Activated CD4-positive, CD25-positive, alpha-beta regulatory T cell treated with anti-CD3 and anti-CD28 coated beads, Interleukin-2, amount 50 U/mL, for 72 hours (primary cell): ENCODE data around the gene TSPY10.
"Not testable (repeated sequence)": the region's sequence is repeated elsewhere in the genome, so short reads cannot be mapped to it uniquely, and the experiment has no call there.

Experiments
- DNase-seq: peaks from one replicate; pipeline ENCODE4 v3.0.0; 2021

The TSPY10 gene, protein sequence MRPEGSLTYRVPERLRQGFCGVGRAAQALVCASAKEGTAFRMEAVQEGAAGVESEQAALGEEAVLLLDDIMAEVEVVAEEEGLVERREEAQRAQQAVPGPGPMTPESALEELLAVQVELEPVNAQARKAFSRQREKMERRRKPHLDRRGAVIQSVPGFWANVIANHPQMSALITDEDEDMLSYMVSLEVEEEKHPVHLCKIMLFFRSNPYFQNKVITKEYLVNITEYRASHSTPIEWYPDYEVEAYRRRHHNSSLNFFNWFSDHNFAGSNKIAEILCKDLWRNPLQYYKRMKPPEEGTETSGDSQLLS

DNA sequence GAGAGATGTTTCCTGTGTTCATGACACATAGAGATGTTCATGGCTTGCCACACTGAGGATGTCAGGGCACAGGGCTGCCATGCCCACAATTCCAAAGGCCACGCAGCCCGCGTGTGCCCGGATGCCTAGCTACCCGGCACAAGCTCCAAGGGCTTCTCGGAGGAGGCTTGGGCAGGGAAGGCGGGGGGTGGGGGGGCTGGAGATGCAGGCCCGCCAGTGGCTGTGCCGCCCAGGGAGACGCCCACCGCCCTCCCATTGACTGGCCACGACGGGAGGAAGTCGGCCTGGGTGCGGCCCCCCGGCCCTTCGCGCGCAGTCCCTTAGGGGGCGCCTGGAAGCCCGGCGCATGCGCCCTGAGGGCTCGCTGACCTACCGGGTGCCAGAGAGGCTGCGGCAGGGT, at the start of gene TSPY10:
TSS of gene TSPY10 (plus strand) at position 301 of the 400 bp plus-strand sequence. CDS start at position 347, 46 bp downstream.
- DNase-seq, result not testable (repeated sequence)

GRCh38 chrY:9486967-9487366, 40.7 kb upstream of the TSPY10 start, which contains the start of gene TSPY9:
Gene TSPY9, plus strand, starts transcription at chrY:9487267. Its CDS starts 46 bp downstream, at chrY:9487313.
- not testable (repeated sequence) for DNase-seq

GRCh38 chrY:9504396-9504795, 23.3 kb upstream of the TSPY10 start:
- DNase-seq, result not testable (repeated sequence)

DNA sequence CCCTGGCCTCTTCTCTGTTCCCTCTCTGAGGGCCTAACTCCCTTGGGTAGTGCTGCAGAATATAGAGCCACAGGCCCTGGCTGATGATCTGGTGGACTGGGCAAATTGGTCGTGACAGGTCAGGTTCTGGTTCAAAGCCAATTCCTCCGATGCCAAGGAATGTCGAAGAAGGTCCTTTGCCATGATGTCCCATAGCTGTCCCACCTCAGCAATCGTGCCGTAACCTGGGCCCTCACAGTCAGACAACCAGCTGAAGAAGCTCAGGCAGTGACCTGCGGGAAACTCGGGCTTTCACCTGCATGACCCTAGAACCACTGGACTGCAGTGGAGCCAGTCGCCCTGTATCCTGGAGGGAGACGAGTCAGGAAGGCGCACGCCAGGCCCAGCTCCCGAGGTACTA, 11.4 kb upstream of the TSPY10 start:
- DNase-seq, result not testable (repeated sequence)
